HepG2 (cell line): ENCODE data around the gene VAV2. TPM values are rescaled to one million over a fixed set of nuclear protein-coding genes. Genes with fewer than 3 reads are reported as not detected.

Source experiments
- ATAC-seq: fragments of 200-7000 bp; cut with Tn5 transposase; 3 replicates; pipeline ENCODE4 v1.9.1; 2020; ENCODE audit warnings: mild to moderate bottlenecking, moderate library complexity
- BruUV-seq: library from RNA; stranded (reverse); fragments of 400-500 nt; replicated peaks from 2 replicates; lab custom pipeline; 2021; lab: Mats Ljungman, UMichigan
- CTCF ChIA-PET: fragments of 300-600 bp; formaldehyde crosslinking; extraction: SDS; loops from one replicate; lab custom pipeline; 2021; ENCODE audit warnings: low total read pairs, inconsistent platforms, low intra/inter-chr PET ratio; lab: Yijun Ruan, JAX
- POLR2A ChIA-PET: fragments of 350-600 bp; sonication (Branson Sonifier 250); formaldehyde crosslinking; loops from one replicate; lab custom pipeline; 2020; ENCODE audit warnings: antibody characterized with exemption, inconsistent platforms; lab: Yijun Ruan, JAX
- DNase-seq: peaks from one replicate; pipeline ENCODE4 v3.0.0-alpha.2; 2015; ENCODE audit warnings: low spot score
- FAIRE-seq: peaks from 3 replicates; lab custom pipeline; 2011; peaks lifted over from hg19 to GRCh38; lab: Jason Lieb, UNC
- H2AFZ ChIP-seq: one replicate; pipeline ENCODE4 v1.6.1; 2011; ENCODE audit warnings: low read length, inconsistent platforms
- H3K27ac ChIP-seq: fragments of 300-600 bp; 3 replicates; pipeline ENCODE4 v1.8.0; 2011; ENCODE audit warnings: mixed run types, mild to moderate bottlenecking, mixed read lengths, low read length, inconsistent platforms; ENCODE audit not compliant: insufficient read depth; ENCODE audit errors: extremely low read length
- H3K27me3 ChIP-seq, 2 experiments: fragments of 200-600 bp in 1 of 2; 2 replicates in 1 of 2; 3 replicates in 1 of 2; pipeline versions ENCODE4 v1.6.0 to v1.8.0; 2011; ENCODE audit warnings: low read length in 2 of 2, mild to moderate bottlenecking in 2 of 2, moderate library complexity in 2 of 2, inconsistent platforms in 1 of 2; ENCODE audit not compliant: insufficient read depth in 2 of 2, control insufficient read depth in 1 of 2
- H3K36me3 ChIP-seq, 2 experiments: fragments of 200-600 bp in 1 of 2; replicated peaks in 1 of 2; 2 replicates in 1 of 2; 3 replicates in 1 of 2; pipeline versions ENCODE4 v1.5.1 to v1.8.0; 2011; ENCODE audit warnings: low read length in 2 of 2, inconsistent platforms in 1 of 2; ENCODE audit not compliant: insufficient read depth in 2 of 2, control insufficient read depth in 1 of 2
- H3K4me1 ChIP-seq: 2 replicates; pipeline ENCODE4 v1.5.1; 2012; ENCODE audit warnings: low read length, inconsistent platforms; ENCODE audit not compliant: insufficient read depth
- H3K4me2 ChIP-seq: 2 replicates; pipeline ENCODE4 v1.6.0; 2011; ENCODE audit warnings: low read depth, low read length, inconsistent platforms
- H3K4me3 ChIP-seq, 3 experiments: fragments of 200-600 bp in 1 of 3; sonication (generic), shearing (Covaris generic) in 1 of 3; replicated peaks in 1 of 3; 2 replicates each; pipeline ENCODE4 v1.5.1; 2011 to 2016; ENCODE audit warnings: low read length in 3 of 3, inconsistent platforms in 2 of 3, low read depth in 2 of 3, mild to moderate bottlenecking in 2 of 3, control low read depth in 1 of 3, mixed read lengths in 1 of 3; ENCODE audit not compliant: insufficient read depth in 1 of 3
- H3K79me2 ChIP-seq: one replicate; pipeline ENCODE4 v1.6.1; 2011; ENCODE audit warnings: low read length, inconsistent platforms; ENCODE audit not compliant: insufficient read depth
- H3K9ac ChIP-seq: 2 replicates; pipeline ENCODE4 v1.6.0; 2011; ENCODE audit warnings: mild to moderate bottlenecking, low read depth, low read length, inconsistent platforms; ENCODE audit not compliant: insufficient read depth
- H3K9me3 ChIP-seq: 2 replicates; pipeline ENCODE4 v1.5.1; 2012; ENCODE audit warnings: mild to moderate bottlenecking, low read length
- H4K20me1 ChIP-seq: 2 replicates; pipeline ENCODE4 v1.6.0; 2011; ENCODE audit warnings: inconsistent platforms, mild to moderate bottlenecking, low read length, moderate library complexity; ENCODE audit not compliant: insufficient read depth
- AKAP8 ChIP-seq: sonication (generic); formaldehyde crosslinking; IDR thresholded peaks from 2 replicates; pipeline ENCODE4 v1.5.1; 2020; ENCODE audit warnings: mild to moderate bottlenecking, missing genetic modification reagents
- ARNT2 ChIP-seq: sonication (generic); formaldehyde crosslinking; IDR thresholded peaks from 2 replicates; pipeline ENCODE4 v1.8.0; 2022; ENCODE audit warnings: mild to moderate bottlenecking, low read depth, missing genetic modification reagents, moderate library complexity
- CHCHD3 ChIP-seq: sonication (generic); formaldehyde crosslinking; IDR thresholded peaks from 2 replicates; pipeline ENCODE4 v1.8.0; 2022; ENCODE audit warnings: mild to moderate bottlenecking, missing genetic modification reagents, moderate library complexity
- MIER3 ChIP-seq: IDR thresholded peaks from 2 replicates; pipeline ENCODE4 v1.6.1; 2016; ENCODE audit warnings: missing compliant biosample characterization, borderline replicate concordance
- SOX13 ChIP-seq, 3 experiments: fragments of 450-650 bp in 1 of 3; sonication (generic) in 1 of 3; formaldehyde crosslinking in 1 of 3; IDR thresholded peaks in 2 of 3; conservative IDR thresholded peaks in 1 of 3; 2 replicates each; pipeline versions ENCODE4 v1.5.0 to v1.6.1; 2016 to 2020; ENCODE audit warnings: antibody characterized with exemption in 1 of 3, mild to moderate bottlenecking in 1 of 3, missing compliant biosample characterization in 1 of 3, missing genetic modification reagents in 1 of 3, moderate library complexity in 1 of 3
- ZFP41 ChIP-seq: sonication (generic); formaldehyde crosslinking; IDR thresholded peaks from 2 replicates; pipeline ENCODE4 v1.4.0; 2020; ENCODE audit warnings: mild to moderate bottlenecking, missing genetic modification reagents, borderline replicate concordance
- ZNF75D ChIP-seq: sonication (generic); formaldehyde crosslinking; IDR thresholded peaks from 2 replicates; pipeline ENCODE4 v1.8.1; 2023; ENCODE audit warnings: missing genetic modification reagents, mild to moderate bottlenecking, borderline replicate concordance
- ZNF776 ChIP-seq: sonication (generic); formaldehyde crosslinking; IDR thresholded peaks from 2 replicates; pipeline ENCODE4 v1.4.0; 2020; ENCODE audit warnings: mild to moderate bottlenecking, missing genetic modification reagents
- WGBS: methylation state at CpG from one replicate; pipeline ENCODE4 v1.1.6; 2017; ENCODE audit warnings: low lambda C conversion rate; 5-methylcytosine and 5-hydroxymethylcytosine counted together
- in situ Hi-C: cut with HindIII; loops from 2 replicates; pipeline ENCODE4 v1.10.0; 2017; ENCODE audit warnings: low pct_unique_long_range_greater_than_20kb; ENCODE audit not compliant: extremely low pct_ligation_motif_present
- intact Hi-C: fragments of 100-400 bp; cut with micrococcal nuclease; formaldehyde crosslinking; loops from one replicate; pipeline ENCODE4 v1.10.0; 2022; ENCODE audit not compliant: unreplicated experiment
- polyA plus RNA-seq, 8 experiments: library from polyadenylated mRNA; depleted of rRNA in 3 of 8; stranded (reverse) in 7 of 8; unstranded in 1 of 8; fragments of >200 nt; fragmentation: Illumina TruSeq in 4 of 8; extraction: Trizol in 4 of 8; gene quantifications; 2 replicates each; pipeline versions ENCODE4 v1.2.1 to v1.2.3, GENCODE V29; 2011 to 2016; ENCODE audit warnings: low read depth in 4 of 8, missing spikeins in 1 of 8, mixed read lengths in 1 of 8; ENCODE audit not compliant: insufficient read depth in 1 of 8
- total RNA-seq, 5 experiments: library from RNA; depleted of rRNA; stranded (reverse); fragments of >200 nt; fragmentation: Illumina TruSeq; extraction: Trizol; gene quantifications; 2 replicates each; pipeline ENCODE4 v1.2.3, GENCODE V29; 2016; ENCODE audit warnings: low read depth in 1 of 5
- TF ChIP-seq, protein P1 (sequence below): sonication (generic); formaldehyde crosslinking; IDR thresholded peaks from 2 replicates; pipeline ENCODE4 v1.5.1; 2020; ENCODE audit warnings: missing genetic modification reagents, mild to moderate bottlenecking, borderline replicate concordance
- TF ChIP-seq, protein P2 (sequence below): sonication (generic); formaldehyde crosslinking; IDR thresholded peaks from 2 replicates; pipeline ENCODE4; 2020; ENCODE audit warnings: missing genetic modification reagents, mild to moderate bottlenecking, borderline replicate concordance
- TF ChIP-seq, protein P3 (sequence below): sonication (generic); formaldehyde crosslinking; conservative IDR thresholded peaks from 2 replicates; pipeline ENCODE4 v1.4.0; 2020; ENCODE audit warnings: missing genetic modification reagents
- TF ChIP-seq, protein P4 (sequence below): sonication (generic); formaldehyde crosslinking; conservative IDR thresholded peaks from 2 replicates; pipeline ENCODE4 v1.8.0; 2022; ENCODE audit warnings: missing genetic modification reagents
- TF ChIP-seq, protein P5 (sequence below): sonication (generic); formaldehyde crosslinking; IDR thresholded peaks from 2 replicates; pipeline ENCODE4 v1.5.0; 2020; ENCODE audit warnings: mild to moderate bottlenecking, missing genetic modification reagents

Gene VAV2
- total and polyA plus RNA-seq, 2 of the 13 experiments (the other 11 are each of a cell fraction or from before 2014, with no cell fraction given) = 22.5 to 22.9 TPM

DNA sequence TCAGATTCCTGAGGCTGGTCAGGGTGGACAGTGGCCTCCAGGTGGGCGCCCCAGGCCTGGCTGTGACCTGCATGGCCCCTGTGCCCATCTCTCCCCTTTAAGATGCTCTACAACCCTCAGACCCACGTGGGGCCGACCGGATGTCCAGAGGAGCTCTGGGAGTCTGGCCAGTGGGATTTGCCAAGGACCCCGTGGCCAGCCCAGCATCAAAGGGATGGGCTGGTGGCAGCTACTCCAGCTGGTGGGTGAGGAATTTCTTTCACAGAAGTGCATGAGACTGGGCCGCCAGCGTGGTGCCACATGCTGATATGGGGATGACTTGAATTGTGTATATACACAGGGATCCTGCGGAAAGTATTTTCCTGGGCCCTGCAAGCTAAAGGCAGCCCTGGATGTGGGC lies 159.2 kb downstream of the VAV2 start:
- DNase-seq (no peak), FAIRE-seq (no peak), ATAC-seq (no peak)
- ChIA-PET POLR2A (no interaction called here), CTCF (no interaction called here)
- no peak overlapping the region for H3K4me3 ChIP-seq
- H2AFZ ChIP-seq = no peak overlapping the region
- H3K9ac ChIP-seq = no peak overlapping the region
- no peak overlapping the region for H3K4me2 ChIP-seq
- H3K9me3 ChIP-seq = no peaks in the 10 kb centered on the region
- 96% methylated on average over 4 of the region's 8 CpGs for WGBS
- intact Hi-C loops (no loop called here), in situ Hi-C loops (no loop called here)
- H3K79me2 ChIP-seq = peaks cover 8% of the 10 kb centered on the region
- H3K4me1 ChIP-seq = no peaks in the 10 kb centered on the region
- no TSS peak for BruUV-seq
- peaks cover 17 to 39% of the 10 kb centered on the region in 2 experiments; a peak in 4 of 5 replicates for H3K36me3 ChIP-seq
- no peak overlapping the region for H3K27ac ChIP-seq
- peaks cover 15% of the 10 kb centered on the region; the same call in 1 of the 2 replicates for H4K20me1 ChIP-seq
- H3K27me3 ChIP-seq = no peaks in the 10 kb centered on the region
- TF ChIP-seq SOX13 (IDR thresholded peaks at IDR 0.05) = no peak
- no peak for TF ChIP-seq SOX13 (CRISPR knock-in tag; conservative IDR thresholded peaks at IDR 0.05 in 1 of 2, IDR thresholded peaks at IDR 0.05 in 1 of 2)
- TF ChIP-seq ZFP41 (CRISPR knock-in tag) = no peak
- TF ChIP-seq MIER3 (CRISPR knock-in tag) = no peak
- TF ChIP-seq, protein P1, sequence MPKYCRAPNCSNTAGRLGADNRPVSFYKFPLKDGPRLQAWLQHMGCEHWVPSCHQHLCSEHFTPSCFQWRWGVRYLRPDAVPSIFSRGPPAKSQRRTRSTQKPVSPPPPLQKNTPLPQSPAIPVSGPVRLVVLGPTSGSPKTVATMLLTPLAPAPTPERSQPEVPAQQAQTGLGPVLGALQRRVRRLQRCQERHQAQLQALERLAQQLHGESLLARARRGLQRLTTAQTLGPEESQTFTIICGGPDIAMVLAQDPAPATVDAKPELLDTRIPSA (CRISPR knock-in tag) = no peak
- TF ChIP-seq ARNT2 (CRISPR knock-in tag) = no peak
- no peak for TF ChIP-seq CHCHD3 (CRISPR knock-in tag)
- TF ChIP-seq, protein P2, sequence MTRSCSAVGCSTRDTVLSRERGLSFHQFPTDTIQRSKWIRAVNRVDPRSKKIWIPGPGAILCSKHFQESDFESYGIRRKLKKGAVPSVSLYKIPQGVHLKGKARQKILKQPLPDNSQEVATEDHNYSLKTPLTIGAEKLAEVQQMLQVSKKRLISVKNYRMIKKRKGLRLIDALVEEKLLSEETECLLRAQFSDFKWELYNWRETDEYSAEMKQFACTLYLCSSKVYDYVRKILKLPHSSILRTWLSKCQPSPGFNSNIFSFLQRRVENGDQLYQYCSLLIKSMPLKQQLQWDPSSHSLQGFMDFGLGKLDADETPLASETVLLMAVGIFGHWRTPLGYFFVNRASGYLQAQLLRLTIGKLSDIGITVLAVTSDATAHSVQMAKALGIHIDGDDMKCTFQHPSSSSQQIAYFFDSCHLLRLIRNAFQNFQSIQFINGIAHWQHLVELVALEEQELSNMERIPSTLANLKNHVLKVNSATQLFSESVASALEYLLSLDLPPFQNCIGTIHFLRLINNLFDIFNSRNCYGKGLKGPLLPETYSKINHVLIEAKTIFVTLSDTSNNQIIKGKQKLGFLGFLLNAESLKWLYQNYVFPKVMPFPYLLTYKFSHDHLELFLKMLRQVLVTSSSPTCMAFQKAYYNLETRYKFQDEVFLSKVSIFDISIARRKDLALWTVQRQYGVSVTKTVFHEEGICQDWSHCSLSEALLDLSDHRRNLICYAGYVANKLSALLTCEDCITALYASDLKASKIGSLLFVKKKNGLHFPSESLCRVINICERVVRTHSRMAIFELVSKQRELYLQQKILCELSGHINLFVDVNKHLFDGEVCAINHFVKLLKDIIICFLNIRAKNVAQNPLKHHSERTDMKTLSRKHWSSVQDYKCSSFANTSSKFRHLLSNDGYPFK = no peak
- TF ChIP-seq ZNF776 (CRISPR knock-in tag) = no peak
- no peak for TF ChIP-seq AKAP8 (CRISPR knock-in tag)
- no peak for TF ChIP-seq ZNF75D (CRISPR knock-in tag)
- TF ChIP-seq, protein P3, sequence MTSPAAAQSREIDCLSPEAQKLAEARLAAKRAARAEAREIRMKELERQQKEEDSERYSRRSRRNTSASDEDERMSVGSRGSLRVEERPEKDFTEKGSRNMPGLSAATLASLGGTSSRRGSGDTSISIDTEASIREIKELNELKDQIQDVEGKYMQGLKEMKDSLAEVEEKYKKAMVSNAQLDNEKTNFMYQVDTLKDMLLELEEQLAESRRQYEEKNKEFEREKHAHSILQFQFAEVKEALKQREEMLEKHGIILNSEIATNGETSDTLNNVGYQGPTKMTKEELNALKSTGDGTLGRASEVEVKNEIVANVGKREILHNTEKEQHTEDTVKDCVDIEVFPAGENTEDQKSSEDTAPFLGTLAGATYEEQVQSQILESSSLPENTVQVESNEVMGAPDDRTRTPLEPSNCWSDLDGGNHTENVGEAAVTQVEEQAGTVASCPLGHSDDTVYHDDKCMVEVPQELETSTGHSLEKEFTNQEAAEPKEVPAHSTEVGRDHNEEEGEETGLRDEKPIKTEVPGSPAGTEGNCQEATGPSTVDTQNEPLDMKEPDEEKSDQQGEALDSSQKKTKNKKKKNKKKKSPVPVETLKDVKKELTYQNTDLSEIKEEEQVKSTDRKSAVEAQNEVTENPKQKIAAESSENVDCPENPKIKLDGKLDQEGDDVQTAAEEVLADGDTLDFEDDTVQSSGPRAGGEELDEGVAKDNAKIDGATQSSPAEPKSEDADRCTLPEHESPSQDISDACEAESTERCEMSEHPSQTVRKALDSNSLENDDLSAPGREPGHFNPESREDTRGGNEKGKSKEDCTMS (CRISPR knock-in tag) = no peak
- TF ChIP-seq, protein P4, sequence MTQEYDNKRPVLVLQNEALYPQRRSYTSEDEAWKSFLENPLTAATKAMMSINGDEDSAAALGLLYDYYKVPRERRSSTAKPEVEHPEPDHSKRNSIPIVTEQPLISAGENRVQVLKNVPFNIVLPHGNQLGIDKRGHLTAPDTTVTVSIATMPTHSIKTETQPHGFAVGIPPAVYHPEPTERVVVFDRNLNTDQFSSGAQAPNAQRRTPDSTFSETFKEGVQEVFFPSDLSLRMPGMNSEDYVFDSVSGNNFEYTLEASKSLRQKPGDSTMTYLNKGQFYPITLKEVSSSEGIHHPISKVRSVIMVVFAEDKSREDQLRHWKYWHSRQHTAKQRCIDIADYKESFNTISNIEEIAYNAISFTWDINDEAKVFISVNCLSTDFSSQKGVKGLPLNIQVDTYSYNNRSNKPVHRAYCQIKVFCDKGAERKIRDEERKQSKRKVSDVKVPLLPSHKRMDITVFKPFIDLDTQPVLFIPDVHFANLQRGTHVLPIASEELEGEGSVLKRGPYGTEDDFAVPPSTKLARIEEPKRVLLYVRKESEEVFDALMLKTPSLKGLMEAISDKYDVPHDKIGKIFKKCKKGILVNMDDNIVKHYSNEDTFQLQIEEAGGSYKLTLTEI (CRISPR knock-in tag) = no peak
- TF ChIP-seq, protein P5, sequence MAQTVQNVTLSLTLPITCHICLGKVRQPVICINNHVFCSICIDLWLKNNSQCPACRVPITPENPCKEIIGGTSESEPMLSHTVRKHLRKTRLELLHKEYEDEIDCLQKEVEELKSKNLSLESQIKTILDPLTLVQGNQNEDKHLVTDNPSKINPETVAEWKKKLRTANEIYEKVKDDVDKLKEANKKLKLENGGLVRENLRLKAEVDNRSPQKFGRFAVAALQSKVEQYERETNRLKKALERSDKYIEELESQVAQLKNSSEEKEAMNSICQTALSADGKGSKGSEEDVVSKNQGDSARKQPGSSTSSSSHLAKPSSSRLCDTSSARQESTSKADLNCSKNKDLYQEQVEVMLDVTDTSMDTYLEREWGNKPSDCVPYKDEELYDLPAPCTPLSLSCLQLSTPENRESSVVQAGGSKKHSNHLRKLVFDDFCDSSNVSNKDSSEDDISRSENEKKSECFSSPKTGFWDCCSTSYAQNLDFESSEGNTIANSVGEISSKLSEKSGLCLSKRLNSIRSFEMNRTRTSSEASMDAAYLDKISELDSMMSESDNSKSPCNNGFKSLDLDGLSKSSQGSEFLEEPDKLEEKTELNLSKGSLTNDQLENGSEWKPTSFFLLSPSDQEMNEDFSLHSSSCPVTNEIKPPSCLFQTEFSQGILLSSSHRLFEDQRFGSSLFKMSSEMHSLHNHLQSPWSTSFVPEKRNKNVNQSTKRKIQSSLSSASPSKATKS = no peak
